ENCODE data around the gene TPT1.

GRCh38 chr13:45331123-45331619, 9.8 kb downstream of the TPT1 start:
- no peak for TF ChIP-seq CTCF (IDR thresholded peaks at IDR 0.05)
- TF ChIP-seq POLR2A (IDR thresholded peaks at IDR 0.05), result no peak
